ENCODE data around the gene CKLF.

CKLF gene

GRCh38 chr16:66517586-66518263 is 34.7 kb upstream of the CKLF start:
- DNase-seq (ENCODE audit: low spot score) = peak; percentile 54

DNA sequence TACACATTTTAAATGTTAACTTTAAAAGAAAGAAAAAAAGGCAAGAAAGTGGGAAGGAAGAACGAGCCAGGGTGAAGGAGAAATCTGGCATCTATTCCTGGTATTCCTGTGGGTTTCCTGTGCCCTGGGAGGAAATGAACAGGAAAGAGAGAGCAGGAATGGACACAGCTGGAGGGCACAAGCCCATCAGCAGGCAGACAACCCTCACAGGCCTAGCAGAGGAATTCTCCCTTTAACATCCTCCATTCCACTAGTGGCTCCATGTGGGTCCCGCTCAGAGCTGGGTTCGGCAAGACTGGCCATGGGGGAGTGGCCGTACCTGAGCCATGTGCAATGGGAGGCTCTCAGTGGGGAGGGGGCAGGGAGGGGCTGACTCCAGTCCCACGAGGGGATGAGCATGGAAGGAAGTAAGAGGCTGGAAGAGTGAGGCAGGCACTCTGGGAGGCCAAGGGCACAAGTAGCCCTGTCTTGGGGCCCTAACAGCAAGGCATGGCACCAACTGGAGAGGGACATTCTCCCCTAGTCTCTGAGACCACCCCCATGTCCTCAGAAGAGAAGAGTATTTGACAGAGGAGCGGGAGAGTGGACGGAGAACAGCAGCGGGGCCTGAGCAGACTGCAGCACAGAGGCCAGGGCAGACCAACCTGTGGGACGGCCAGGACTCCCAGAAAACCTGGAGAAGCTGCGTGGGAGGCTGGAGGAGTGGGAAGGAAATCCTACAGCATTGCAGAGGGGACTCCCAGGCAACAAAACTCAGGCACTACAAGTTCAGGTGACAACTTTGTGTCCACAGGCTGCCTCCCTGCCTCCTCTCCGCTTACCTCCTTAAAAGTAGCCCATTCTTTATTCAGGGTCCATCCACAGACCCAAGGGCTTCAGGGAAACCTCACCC is 32.6 kb upstream of the CKLF start:
- DNase-seq (ENCODE audit: low spot score) = peak; percentile 58

DNA sequence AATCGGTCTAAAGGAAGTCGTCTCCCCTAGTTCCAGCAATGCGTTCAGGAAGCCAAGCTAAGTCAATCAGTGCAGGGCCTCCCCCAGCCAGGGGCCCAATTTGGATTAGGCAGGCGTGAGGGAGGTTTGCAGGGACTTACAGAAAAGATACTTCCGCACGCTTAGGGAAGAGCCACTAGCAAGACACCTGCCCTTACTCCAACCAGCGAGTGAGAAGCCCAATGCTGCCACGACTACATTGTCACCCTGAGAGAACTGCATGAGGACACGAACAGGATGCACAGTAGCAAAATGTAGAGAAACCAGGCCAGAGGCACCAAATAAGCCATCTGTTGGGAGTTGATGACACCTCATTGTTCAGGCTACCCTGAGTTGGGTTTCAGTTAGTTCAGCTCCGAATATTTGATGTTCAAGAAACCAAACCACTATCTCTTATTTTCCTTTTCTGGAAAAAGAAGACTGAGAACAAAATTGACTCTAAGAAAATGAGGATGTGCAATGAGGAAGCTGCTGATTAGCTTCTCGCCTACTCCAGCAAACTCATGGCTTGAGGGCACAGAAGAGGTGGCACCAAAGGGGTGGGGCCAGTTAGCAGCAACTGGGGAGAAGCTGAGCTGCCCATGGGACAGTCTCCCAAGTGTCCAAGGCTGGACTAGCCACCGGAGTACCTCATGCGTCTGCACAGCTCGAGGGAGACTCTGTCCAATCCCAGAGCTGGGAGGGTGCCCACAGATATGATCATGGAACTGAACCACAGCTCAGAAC is 31.8 kb upstream of the CKLF start:
- DNase-seq (ENCODE audit: low spot score) = peak; percentile 56

- peak; percentile 60 for DNase-seq (ENCODE audit: low spot score)
These were observed 31.1 kb upstream of the CKLF start for GRCh38 chr16:66521252-66521713.

- DNase-seq (ENCODE audit: low spot score) = peak; percentile 66
These were observed 30.2 kb upstream of the CKLF start for GRCh38 chr16:66521951-66522771.

GRCh38 chr16:66522816-66523590 is 29.4 kb upstream of the CKLF start:
- DNase-seq (ENCODE audit: low spot score) = peak; percentile 18

- DNase-seq (ENCODE audit: low spot score) = peak; percentile 53
These were observed 28.5 kb upstream of the CKLF start for GRCh38 chr16:66523861-66524354.

DNA sequence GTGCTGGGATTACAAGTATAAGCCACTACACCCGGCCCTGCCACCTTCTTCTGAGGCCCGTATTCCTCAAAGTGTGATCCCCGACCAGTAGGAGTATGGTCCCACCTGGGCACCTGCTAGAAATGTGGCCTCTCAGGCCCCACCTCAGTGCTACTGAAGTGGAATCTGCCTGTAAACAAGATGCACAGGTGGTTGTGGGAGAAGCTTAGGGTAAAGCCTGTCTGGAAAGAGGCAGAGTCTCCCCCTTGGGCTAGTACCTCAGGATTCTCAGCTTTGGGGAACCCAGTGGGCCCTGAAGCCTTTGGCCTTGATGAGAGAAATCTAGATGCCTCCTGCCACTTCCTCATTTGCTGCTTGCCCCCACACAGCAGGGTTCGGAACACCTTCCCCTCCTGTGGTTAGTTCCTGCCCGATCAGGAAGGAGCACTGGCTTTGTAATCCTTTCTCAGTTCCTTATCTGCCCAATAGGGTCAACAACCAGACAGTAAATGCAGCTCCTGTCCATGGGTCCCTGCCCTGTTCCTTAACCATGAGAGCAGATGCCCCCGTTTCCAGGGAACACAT is 27.7 kb upstream of the CKLF start:
- peak; percentile 54 for DNase-seq (ENCODE audit: low spot score)

DNA sequence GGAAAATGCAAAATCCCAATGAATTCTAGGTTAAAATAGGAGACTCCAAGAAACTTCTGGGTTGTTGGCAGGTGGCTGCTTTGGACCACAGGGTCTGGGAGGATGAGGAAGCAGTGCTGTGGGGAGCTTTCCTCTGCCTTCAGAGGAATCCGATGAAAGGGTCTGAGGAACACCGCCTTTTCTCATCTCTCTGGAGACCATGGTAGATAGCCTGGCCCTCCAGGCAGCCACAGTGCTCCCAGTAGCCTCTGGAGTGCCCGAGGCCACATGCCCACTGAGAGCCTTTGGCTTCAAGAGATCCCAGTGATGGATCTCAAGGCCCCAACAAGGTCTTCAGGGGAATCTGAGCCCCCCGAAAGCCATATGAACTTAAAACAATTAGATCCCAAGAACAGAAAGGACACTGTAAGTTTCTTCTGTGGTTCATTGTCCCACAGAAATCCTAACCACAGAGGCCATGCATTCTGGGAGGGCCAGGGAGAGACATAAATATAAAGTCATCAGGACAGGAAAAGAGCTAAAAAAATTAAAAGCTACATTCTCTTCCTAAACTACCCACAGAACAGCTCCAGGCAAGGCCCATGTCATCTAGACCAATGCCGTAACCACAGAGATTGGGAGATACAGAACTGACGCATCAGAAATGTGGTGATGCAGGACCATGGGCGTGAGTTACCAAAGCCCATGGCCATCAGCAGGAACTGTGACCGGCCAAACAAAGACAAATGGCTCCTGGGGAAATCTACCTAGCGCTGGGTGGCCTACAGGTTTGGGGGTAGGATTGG is 26.8 kb upstream of the CKLF start:
- DNase-seq (ENCODE audit: low spot score) = peak; percentile 36

DNA sequence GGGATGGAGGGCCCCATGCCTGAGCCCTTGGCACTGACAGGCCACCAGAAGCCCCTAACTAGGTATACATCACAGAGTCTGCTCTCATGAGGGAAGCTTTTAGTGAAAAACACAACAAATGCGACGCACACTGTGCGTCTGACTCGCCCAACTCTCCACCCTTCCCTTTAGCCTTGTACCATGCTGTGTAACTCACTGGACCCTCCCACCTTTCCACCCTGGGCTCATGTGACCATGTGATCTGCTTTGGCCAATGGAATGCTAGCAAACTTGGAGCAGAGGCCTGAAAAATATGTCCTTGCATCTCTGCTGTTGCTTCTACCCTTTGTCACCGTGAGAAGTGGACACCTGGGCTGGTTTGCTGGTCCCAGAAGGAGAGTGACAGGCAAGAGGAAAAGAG is 24.1 kb upstream of the CKLF start:
- DNase-seq (ENCODE audit: low spot score) = peak; percentile 23

- peak; percentile 40 for DNase-seq (ENCODE audit: low spot score)
These were observed 22.9 kb upstream of the CKLF start for GRCh38 chr16:66529475-66529874.

DNA sequence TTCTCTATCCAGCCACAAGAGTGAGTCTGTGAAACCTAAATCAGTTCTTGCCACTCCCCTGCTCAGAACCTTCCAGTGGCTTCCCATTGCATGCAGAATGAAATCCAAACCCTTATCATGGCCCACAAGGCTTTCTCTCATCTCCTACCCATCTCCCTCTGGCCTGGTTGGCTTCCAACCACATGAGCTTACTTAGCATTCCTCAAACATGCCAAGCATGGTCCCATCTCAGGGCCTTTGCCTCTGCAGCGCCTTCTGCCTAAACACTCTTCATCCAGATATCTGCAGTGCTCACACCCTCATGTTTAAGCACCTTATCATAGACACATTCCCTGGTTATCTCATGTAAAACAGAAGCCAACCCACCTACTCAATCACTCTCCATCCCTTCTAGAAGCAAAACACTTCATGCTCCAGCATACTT is 18.0 kb upstream of the CKLF start:
- no peak for DNase-seq (ENCODE audit: low spot score)

DNA sequence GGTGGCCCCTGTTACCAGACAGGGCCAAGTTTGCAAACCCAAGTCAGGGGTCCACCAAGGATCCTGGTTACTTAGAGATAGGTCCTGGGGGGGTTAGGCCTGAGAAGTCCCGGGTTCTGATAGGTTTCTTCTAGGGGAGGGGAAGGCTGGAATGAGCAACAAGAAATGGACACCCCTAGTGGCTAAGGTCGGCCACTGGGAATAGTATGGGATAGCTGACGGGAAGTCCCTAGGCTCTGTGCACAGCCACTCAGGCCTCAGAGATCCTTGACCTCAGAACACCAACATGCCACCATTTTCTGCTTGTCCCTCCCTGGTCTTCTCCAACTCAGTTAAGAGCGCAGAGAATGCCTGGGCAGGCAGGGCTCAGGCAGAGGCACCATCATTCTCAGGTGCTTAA is 15.9 kb upstream of the CKLF start:
- no peak for DNase-seq (ENCODE audit: low spot score)

DNA sequence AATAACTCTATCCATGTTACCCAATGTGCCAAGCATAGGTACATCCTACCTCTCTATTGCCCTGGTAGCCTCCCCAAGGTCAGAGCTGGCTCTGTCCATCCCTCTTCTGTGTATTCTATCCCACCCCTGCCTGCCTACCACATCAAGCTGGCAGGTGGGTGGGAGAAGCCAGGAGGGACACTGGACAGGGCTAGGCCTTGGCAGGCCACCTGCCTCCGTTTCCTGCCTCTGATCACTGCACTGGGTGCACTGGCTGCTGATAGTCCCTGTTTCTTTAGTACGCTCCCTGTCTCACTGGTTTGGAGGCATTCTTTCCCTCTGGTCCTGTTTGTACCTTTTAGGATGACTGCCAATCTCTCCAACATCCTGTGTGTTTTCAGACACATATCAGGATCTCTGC is 15.1 kb upstream of the CKLF start:
- DNase-seq (ENCODE audit: low spot score) = no peak

- no peak for DNase-seq (ENCODE audit: low spot score)
These were observed 13.5 kb upstream of the CKLF start for GRCh38 chr16:66538910-66539309.

- no peak for DNase-seq (ENCODE audit: low spot score)
These were observed 12.5 kb upstream of the CKLF start for GRCh38 chr16:66539623-66540469.

- DNase-seq (ENCODE audit: low spot score) = no peak
These were observed 10.7 kb upstream of the CKLF start for GRCh38 chr16:66541388-66542355.
